GM13977 (cell line): ENCODE data around the gene LRRC8D.
"Not testable (repeated sequence)": the region's sequence is repeated elsewhere in the genome, so short reads cannot be mapped to it uniquely, and the experiment has no call there.

ENCODE experiments used
- DNase-seq: peaks from one replicate; pipeline ENCODE4 v3.0.0; 2012; ENCODE audit warnings: low spot score
- in situ Hi-C: fragments of 300-500 bp; cut with MboI; formaldehyde crosslinking; loops from one replicate; pipeline ENCODE4 v1.12.0; 2022; ENCODE audit warnings: low sequenced_read_pairs, low pct_unique_long_range_greater_than_20kb, mixed read lengths, inconsistent platforms; ENCODE audit not compliant: unreplicated experiment
- TF ChIP-seq, protein P1 (sequence below): IDR thresholded peaks from 2 replicates; pipeline ENCODE4 v1.5.1; 2012; ENCODE audit warnings: mild to moderate bottlenecking, control low read depth; ENCODE audit not compliant: insufficient read depth; ENCODE audit errors: extremely low read depth, missing control alignments

Gene LRRC8D

DNA sequence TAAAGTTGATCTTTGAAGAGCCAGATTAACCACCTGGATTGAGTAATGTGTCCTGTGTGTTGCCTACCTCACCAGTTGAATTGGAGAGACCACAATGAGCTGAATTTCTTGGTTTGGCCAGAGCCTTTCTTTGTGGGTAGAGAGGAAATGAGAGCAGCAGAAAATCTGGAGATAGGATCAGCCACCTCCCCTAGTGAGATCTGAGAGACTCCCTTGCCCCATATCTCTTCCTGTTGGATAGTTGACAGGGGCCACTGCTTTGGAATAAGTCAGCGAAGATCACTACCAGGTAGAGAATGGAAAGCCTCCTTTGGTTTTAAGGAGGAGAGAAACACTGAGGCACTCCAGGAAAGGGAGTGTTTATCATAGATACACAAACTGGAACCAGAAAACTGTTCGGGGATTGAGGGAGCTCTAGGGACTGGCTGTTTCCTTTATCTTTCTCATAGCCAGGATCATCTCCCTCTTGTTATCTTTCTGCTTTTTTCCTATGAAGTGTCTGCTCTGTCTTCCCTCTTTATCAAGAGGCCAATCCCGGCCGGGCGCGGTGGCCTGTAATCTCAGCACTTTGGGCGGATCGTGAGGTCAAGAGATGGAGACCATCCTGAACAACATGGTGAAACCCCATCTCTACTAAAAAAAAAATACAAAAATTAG lies 152.8 kb downstream of the LRRC8D start:
- in situ Hi-C loops = no loop called here
- TF ChIP-seq, protein P1, sequence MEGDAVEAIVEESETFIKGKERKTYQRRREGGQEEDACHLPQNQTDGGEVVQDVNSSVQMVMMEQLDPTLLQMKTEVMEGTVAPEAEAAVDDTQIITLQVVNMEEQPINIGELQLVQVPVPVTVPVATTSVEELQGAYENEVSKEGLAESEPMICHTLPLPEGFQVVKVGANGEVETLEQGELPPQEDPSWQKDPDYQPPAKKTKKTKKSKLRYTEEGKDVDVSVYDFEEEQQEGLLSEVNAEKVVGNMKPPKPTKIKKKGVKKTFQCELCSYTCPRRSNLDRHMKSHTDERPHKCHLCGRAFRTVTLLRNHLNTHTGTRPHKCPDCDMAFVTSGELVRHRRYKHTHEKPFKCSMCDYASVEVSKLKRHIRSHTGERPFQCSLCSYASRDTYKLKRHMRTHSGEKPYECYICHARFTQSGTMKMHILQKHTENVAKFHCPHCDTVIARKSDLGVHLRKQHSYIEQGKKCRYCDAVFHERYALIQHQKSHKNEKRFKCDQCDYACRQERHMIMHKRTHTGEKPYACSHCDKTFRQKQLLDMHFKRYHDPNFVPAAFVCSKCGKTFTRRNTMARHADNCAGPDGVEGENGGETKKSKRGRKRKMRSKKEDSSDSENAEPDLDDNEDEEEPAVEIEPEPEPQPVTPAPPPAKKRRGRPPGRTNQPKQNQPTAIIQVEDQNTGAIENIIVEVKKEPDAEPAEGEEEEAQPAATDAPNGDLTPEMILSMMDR = no peak

DNA sequence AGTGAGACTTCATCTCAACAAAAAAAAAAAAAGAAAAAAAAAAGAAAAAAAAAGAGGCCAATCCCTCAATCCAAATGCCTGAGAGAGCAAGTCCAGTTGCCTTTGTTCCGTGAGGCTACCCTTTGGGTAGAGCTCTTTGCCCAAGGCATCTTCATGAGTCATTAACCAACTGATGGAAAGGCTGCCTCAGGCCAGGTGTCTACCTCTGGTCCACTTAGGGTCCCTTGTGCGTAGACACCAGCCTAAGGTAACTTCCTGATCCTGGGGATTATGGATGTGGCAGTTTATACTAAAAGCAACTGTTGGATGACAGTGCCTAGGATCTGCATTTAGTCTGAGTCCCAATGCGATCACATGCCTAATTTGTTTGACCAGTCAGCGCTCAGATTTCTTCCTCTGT lies 153.4 kb downstream of the LRRC8D start:
- TF ChIP-seq, protein P1 = no peak
- no peak for DNase-seq
- in situ Hi-C loops = no loop called here

More for the DNA sequence above, 152.8 kb downstream of the LRRC8D start:
- DNase-seq = no peak

DNA sequence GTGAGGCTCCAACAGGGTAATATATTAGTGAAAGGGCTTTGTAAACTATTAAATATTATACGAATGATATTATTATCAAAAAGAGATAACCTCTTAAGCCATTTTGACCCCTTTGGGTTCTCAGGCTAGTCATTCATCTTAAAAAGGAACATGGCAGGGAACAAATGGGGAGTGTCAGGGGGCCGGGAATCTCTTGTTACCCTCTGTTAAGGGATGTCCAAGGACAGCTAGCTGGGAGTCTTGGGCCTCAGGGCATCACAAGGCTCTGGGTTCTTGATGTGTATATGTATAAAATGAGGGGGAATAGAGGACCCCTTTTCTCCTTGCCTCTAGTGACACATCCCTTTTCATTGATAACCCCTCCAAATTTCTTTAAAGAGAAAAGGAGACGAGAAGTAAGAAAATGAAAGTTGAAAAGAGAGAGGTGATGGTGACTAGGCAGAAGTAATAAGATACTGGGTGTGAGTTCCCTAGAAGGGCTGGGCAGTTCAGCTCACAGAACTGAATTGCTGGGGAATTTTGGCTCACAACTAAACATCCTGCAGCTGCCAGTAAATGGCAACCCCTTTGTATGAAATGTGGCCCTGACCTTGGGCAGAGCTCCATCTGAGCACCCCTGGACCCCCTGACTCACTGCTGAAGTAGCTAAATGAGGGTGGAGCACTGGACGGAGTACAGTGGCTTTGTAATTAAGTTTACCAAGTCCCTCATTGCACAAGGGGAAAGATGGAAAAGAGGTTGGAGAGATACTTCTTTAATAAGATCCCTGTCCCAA lies 154.1 kb downstream of the LRRC8D start:
- TF ChIP-seq, protein P1 = no peak
- no peak for DNase-seq
- in situ Hi-C loops = loop anchor here (25.0 kb wide), 1 partner anchor 338 kb away; the partner anchor contains the start of gene LRRC8C

DNA sequence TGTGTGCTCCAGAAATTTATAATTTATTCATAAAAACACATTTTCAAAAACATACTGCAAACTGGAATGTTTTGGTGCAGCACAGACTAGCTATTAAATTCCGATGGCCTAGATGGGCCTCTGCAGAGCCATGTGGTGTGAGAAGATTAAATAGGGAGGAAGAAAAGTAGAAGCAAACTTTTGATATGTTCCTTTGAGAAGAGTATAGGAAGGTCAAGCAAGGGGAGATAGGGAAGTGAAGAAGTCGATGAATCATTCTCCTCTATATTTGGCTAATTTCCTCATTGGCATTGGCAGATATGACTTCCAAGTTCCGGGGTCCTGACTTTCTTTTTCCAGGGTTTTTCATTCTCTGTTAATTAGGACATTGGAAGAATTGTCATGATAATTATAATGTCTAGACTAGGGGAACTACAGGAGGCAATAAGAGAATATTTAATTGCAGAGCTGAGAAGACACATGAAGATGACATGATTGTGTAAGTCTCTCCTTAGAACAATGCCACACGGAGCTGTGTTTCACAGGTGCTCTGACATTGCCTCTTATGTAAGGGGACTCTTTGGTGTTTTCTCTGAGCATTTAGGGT lies 154.8 kb downstream of the LRRC8D start:
- TF ChIP-seq, protein P1 = no peak
- no peak for DNase-seq
- in situ Hi-C loops = loop anchor here (25.0 kb wide), 1 partner anchor 338 kb away; the partner anchor contains the start of gene LRRC8C

DNA sequence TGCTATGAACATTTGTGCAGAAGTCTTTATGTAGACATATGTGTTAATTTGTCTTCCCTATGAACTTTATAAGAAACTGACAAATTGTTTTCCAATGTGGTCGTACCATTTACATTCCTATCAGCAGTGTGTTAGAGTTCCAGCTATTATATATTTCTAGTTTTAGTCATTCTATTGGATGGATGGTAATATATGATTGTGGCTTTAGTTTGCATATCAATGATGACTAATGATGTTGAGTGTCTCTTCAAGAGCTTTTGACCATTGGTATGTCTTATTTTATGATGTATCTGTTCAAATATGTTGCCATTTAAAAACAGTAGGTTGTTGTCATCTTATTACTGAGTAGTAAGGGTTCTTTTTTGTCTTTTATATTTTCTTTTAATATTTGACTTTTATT lies 157.9 kb downstream of the LRRC8D start:
- TF ChIP-seq, protein P1 = no peak
- in situ Hi-C loops = loop anchor here (25.0 kb wide), 1 partner anchor 341 kb away; the partner anchor contains the start of gene LRRC8C
- DNase-seq = no peak

DNA sequence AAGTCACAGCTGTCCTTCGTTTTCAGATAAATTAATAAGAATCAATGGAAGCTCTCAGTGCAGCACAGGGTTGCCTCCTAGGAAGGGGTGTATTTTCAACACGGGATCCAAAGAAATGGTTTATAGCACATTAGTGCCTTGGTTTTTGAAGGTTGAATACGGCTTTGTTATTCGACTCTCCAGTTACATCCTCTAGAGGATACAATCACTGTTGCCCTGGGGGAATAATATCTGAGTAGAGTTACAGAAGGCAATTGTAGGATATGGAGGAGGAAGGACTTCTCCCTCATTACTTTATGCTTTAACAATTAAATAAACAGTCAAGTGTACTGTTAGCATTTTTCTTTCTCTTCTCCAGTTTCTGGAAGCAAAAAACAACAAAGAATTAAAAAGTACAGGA lies 159.8 kb downstream of the LRRC8D start:
- TF ChIP-seq, protein P1 = no peak
- no peak for DNase-seq
- in situ Hi-C loops = loop anchor here (25.0 kb wide), 1 partner anchor 343 kb away; the partner anchor contains the start of gene LRRC8C

DNA sequence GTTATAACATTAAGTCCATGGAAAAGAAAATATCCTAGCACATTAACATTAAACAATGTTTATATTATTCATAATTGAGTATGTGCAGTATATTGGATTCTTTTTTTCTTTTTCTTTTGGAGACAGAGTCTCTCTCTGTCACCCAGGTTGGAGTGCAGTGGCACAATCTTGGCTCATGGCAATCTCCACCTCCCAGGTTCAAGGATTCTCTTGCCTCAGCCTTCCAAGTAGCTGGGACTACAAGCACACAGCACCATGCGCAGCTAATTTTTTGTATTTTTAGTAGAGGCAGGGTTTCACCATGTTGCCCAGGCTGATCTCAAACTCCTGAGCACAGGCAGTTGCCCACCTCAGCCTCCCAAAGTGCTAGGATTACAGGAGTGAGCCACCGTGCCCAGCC lies 162.0 kb downstream of the LRRC8D start:
- in situ Hi-C loops = loop anchor here (25.0 kb wide), 1 partner anchor 346 kb away; the partner anchor contains the start of gene LRRC8C
- DNase-seq = not testable (repeated sequence)

DNA sequence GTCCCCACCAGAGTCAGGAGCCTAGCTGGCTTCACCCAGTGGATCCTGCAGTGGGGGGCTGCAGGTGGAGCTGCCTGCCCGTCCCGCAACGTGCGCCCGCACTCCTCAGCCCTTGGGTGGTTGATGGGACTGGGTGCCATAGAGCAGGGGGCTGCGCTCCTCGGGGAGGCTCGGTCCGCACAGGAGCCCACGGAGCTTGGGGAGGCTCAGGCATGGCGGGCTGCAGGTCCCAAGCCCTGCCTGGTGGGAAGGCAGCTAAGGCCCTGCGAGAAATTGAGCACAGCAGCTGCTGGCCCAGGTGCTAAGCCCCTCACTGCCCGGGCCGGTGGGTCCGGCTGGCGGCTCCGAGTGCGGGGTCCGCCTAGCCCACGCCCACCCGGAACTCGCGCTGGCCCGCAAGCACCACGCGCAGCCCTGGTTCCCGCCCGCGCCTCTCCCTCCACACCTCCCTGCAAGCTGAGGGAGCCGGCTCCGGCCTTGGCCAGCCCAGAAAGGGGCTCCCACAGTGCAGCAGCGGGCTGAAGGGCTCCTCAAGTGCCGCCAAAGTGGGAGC lies 163.8 kb downstream of the LRRC8D start:
- in situ Hi-C loops = loop anchor here (25.0 kb wide), 1 partner anchor 347 kb away; the partner anchor contains the start of gene LRRC8C
- not testable (repeated sequence) for DNase-seq
